PC-9 (cell line): ENCODE results near the gene TMCC2. TPM values are rescaled to one million over a fixed set of nuclear protein-coding genes. Genes with fewer than 3 reads are reported as not detected.

Experiments used
- BruUV-seq: library from RNA; stranded (reverse); fragments of 400-500 nt; replicated peaks from 2 replicates; lab custom pipeline; 2021; lab: Mats Ljungman, UMichigan
- CTCF ChIA-PET: fragments of 300-600 bp; sonication (Branson Sonifier 250); formaldehyde crosslinking; loops from one replicate; lab custom pipeline; 2022; ENCODE audit warnings: antibody characterized with exemption; lab: Charles Lee
- POLR2A ChIA-PET: fragments of 300-600 bp; sonication (Branson Sonifier 250); formaldehyde crosslinking; loops from one replicate; lab custom pipeline; 2022; ENCODE audit warnings: antibody characterized with exemption; ENCODE audit not compliant: unreplicated experiment; lab: Charles Lee
- DNase-seq, 2 experiments: peaks; one replicate each; pipeline versions ENCODE4 v3.0.0 to v3.0.0-alpha.2; 2015 to 2022; ENCODE audit warnings: mixed read lengths in 1 of 2
- H2AFZ ChIP-seq: fragments of 200-600 bp; sonication (generic); 2 replicates; pipeline ENCODE4 v1.8.1; 2017; ENCODE audit warnings: antibody characterized with exemption
- H3F3A ChIP-seq: fragments of 200-600 bp; sonication (generic); 2 replicates; pipeline ENCODE4 v1.8.1; 2017; ENCODE audit warnings: antibody characterized with exemption, mild to moderate bottlenecking, low read depth; ENCODE audit not compliant: insufficient read depth
- H3K27ac ChIP-seq: fragments of 200-600 bp; sonication (generic); 2 replicates; pipeline ENCODE4 v1.6.1; 2016; ENCODE audit warnings: mixed run types
- H3K27me3 ChIP-seq: fragments of 200-600 bp; sonication (generic); 2 replicates; pipeline ENCODE4 v1.6.1; 2016; ENCODE audit warnings: low read depth, mixed run types; ENCODE audit not compliant: insufficient read depth
- H3K36me3 ChIP-seq: fragments of 200-600 bp; sonication (generic); 2 replicates; pipeline ENCODE4 v1.6.1; 2016; ENCODE audit warnings: low read depth, mixed run types
- H3K4me1 ChIP-seq: fragments of 200-600 bp; sonication (generic); replicated peaks from 2 replicates; pipeline ENCODE4 v1.6.1; 2016; ENCODE audit warnings: mixed run types; ENCODE audit not compliant: insufficient read depth
- H3K4me2 ChIP-seq: fragments of 200-600 bp; sonication (generic); 2 replicates; pipeline ENCODE4 v1.6.1; 2017; ENCODE audit warnings: mixed run types
- H3K4me3 ChIP-seq: fragments of 200-600 bp; sonication (generic); 2 replicates; pipeline ENCODE4 v1.6.1; 2016; ENCODE audit warnings: mixed run types
- H3K79me2 ChIP-seq: fragments of 200-600 bp; sonication (generic); 2 replicates; pipeline ENCODE4 v1.6.1; 2017; ENCODE audit warnings: low read depth, mixed run types
- H3K9me2 ChIP-seq: fragments of 200-600 bp; sonication (generic); 2 replicates; pipeline ENCODE4 v1.8.1; 2017; ENCODE audit warnings: mild to moderate bottlenecking; ENCODE audit not compliant: insufficient read depth
- H3K9me3 ChIP-seq: fragments of 200-600 bp; sonication (generic); 2 replicates; pipeline ENCODE4 v1.8.1; 2016; ENCODE audit warnings: low read depth; ENCODE audit not compliant: insufficient read depth
- H4K20me1 ChIP-seq: fragments of 200-600 bp; sonication (generic); 2 replicates; pipeline ENCODE4 v1.8.1; 2017; ENCODE audit not compliant: insufficient read depth
- EZH2 ChIP-seq: fragments of 200-600 bp; sonication (generic); IDR thresholded peaks from 2 replicates; pipeline ENCODE4 v1.8.0; 2017; ENCODE audit warnings: antibody characterized with exemption, low read depth
- intact Hi-C: fragments of 100-400 bp; cut with micrococcal nuclease; formaldehyde crosslinking; loops from one replicate; pipeline ENCODE4 v1.10.0; 2022; ENCODE audit not compliant: unreplicated experiment
- total RNA-seq: library from RNA; stranded (reverse); gene quantifications from 2 replicates; pipeline ENCODE4 v1.2.3, GENCODE V29; 2021
- TF ChIP-seq, protein P1 (sequence below): fragments of 200-600 bp; sonication (generic); conservative IDR thresholded peaks from 2 replicates; pipeline ENCODE4 v1.6.1; 2017; ENCODE audit warnings: mixed run types, antibody characterized with exemption, mild to moderate bottlenecking, moderate library complexity

The TMCC2 gene
- total RNA-seq, 1 experiment from 2014 or later, result 0.79 TPM

DNA sequence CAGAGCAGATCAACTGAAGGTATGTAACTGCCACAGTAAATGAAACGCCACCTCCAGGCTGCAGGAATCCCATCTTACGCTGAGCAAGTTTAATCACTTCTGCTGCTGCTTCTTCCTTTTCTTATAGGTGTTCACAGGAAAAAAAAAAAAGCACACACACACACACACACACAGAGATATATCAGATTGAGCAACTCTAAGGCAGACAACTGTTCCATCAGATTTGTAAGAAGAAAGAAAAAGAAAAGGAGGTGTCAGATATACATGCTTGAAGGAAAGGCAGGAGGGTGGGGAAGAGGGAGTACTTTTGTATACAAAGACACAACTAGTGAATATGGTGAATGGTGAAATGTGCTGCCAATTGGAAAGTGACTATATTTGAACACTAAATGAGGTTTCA, 44.8 kb upstream of the TMCC2 start:
- Histone ChIP-seq H3K9me2 (no peaks in the 10 kb centered on the region), H3K4me3 (no peak overlapping the region), H2AFZ (no peak overlapping the region), H4K20me1 (no peaks in the 10 kb centered on the region), H3K27me3 (no peaks in the 10 kb centered on the region), H3K27ac (no peak overlapping the region), H3F3A (no peaks in the 10 kb centered on the region), H3K79me2 (no peaks in the 10 kb centered on the region), H3K36me3 (no peaks in the 10 kb centered on the region), H3K4me1 (0 out of 2 replicates have a peak, but pooled peaks cover under 1% of the 10 kb centered on the region), H3K9me3 (no peaks in the 10 kb centered on the region), H3K4me2 (no peak overlapping the region)
- no peak for TF ChIP-seq EZH2
- TF ChIP-seq, protein P1, sequence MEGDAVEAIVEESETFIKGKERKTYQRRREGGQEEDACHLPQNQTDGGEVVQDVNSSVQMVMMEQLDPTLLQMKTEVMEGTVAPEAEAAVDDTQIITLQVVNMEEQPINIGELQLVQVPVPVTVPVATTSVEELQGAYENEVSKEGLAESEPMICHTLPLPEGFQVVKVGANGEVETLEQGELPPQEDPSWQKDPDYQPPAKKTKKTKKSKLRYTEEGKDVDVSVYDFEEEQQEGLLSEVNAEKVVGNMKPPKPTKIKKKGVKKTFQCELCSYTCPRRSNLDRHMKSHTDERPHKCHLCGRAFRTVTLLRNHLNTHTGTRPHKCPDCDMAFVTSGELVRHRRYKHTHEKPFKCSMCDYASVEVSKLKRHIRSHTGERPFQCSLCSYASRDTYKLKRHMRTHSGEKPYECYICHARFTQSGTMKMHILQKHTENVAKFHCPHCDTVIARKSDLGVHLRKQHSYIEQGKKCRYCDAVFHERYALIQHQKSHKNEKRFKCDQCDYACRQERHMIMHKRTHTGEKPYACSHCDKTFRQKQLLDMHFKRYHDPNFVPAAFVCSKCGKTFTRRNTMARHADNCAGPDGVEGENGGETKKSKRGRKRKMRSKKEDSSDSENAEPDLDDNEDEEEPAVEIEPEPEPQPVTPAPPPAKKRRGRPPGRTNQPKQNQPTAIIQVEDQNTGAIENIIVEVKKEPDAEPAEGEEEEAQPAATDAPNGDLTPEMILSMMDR, result no peak
- DNase-seq, result no peak
- ChIA-PET POLR2A (no interaction called here), CTCF (no interaction called here)
- no TSS peak for BruUV-seq
- intact Hi-C loops, result no loop called here

- DNase-seq, result no peak
- Histone ChIP-seq H3K27ac (no peak overlapping the region), H3K4me3 (no peak overlapping the region), H3K36me3 (no peaks in the 10 kb centered on the region), H3K79me2 (no peaks in the 10 kb centered on the region), H3K4me1 (peaks cover 8% of the 10 kb centered on the region; the same call in 1 of the 2 replicates), H4K20me1 (no peaks in the 10 kb centered on the region; the same call in 1 of the 2 replicates), H3F3A (no peaks in the 10 kb centered on the region; the same call in 1 of the 2 replicates), H3K9me3 (no peaks in the 10 kb centered on the region), H2AFZ (no peak overlapping the region), H3K27me3 (no peaks in the 10 kb centered on the region), H3K9me2 (no peaks in the 10 kb centered on the region), H3K4me2 (no peak overlapping the region)
- BruUV-seq, result no TSS peak
- CTCF ChIA-PET, result interaction anchor here (0.6 kb wide), 1 partner anchor 919 kb away, joined by 3 read pairs; no protein-coding TSS in a partner anchor
- POLR2A ChIA-PET, result no interaction called here
- intact Hi-C loops, result no loop called here
- TF ChIP-seq EZH2, result no peak
- TF ChIP-seq, protein P1, result no peak
These were observed 43.9 kb upstream of the TMCC2 start for GRCh38 chr1:205183676-205184335.

DNA sequence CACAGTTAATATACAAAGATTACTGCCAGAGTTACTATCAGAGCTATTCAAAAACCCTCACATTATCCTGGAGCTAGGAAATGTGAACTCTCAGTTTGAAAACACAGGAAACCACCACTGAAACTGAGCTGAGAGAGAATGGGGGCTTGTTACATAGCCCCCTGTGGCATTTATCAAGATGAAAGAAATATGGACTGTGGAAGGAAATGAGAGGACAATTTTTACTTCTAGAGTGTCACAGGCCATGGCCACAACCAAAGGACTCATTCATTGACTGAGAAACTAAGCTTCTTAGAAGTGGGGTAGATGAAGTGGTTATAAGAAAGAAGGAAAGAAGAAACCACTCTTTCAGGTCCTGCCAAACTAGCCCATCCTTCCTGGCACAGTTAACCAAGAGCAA, 41.6 kb upstream of the TMCC2 start:
- no TSS peak for BruUV-seq
- no peak for DNase-seq
- no peak overlapping the region for H2AFZ ChIP-seq
- no peaks in the 10 kb centered on the region for H3K9me2 ChIP-seq
- ChIA-PET CTCF (no interaction called here), POLR2A (interaction anchor here (0.6 kb wide), 1 partner anchor 34 kb away, joined by 4 read pairs; no protein-coding TSS in a partner anchor)
- intact Hi-C loops, result no loop called here
- H3K27me3 ChIP-seq, result no peaks in the 10 kb centered on the region
- no peaks in the 10 kb centered on the region for H3K36me3 ChIP-seq
- H3K27ac ChIP-seq, result no peak overlapping the region
- no peak overlapping the region for H3K4me2 ChIP-seq
- no peaks in the 10 kb centered on the region for H3K9me3 ChIP-seq
- TF ChIP-seq, protein P1, result no peak
- TF ChIP-seq EZH2, result no peak
- no peaks in the 10 kb centered on the region for H3K79me2 ChIP-seq
- H4K20me1 ChIP-seq, result no peaks in the 10 kb centered on the region; the same call in 1 of the 2 replicates
- peaks cover 8% of the 10 kb centered on the region; the same call in 1 of the 2 replicates for H3K4me1 ChIP-seq
- H3F3A ChIP-seq, result no peaks in the 10 kb centered on the region; the same call in 1 of the 2 replicates
- H3K4me3 ChIP-seq, result no peak overlapping the region
